ENCODE data around the gene LSM7. TPM values are rescaled to one million over a fixed set of nuclear protein-coding genes. Genes with fewer than 3 reads are reported as not detected.

LSM7 gene
- total and polyA plus RNA-seq, 2 experiments from 2014 or later = 299 to 409 TPM

Other genes starting within 250 kb of the LSM7 start
- gene MOB3A, start 232.3 kb downstream of the LSM7 start, total RNA-seq (2014; rRNA removed; shearing (Covaris generic)) = 5.9 and 9.4 TPM in 2 replicates
- gene MOB3A, start 232.3 kb downstream of the LSM7 start, polyA plus RNA-seq (2016; fragmentation: Nextera tagmentation; extraction: Ambion mirVana) = 2.9 TPM in 2 replicates
- gene IZUMO4, start 231.7 kb downstream of the LSM7 start, total RNA-seq (2014; rRNA removed; shearing (Covaris generic)) = 2.2 and 2.6 TPM in 2 replicates
- 0.57 and 0.82 TPM in 2 replicates for gene IZUMO4, start 231.7 kb downstream of the LSM7 start, polyA plus RNA-seq (2016; fragmentation: Nextera tagmentation; extraction: Ambion mirVana)
- gene AP3D1, start 177.0 kb downstream of the LSM7 start, total RNA-seq (2014; rRNA removed; shearing (Covaris generic)) = 205 and 236 TPM in 2 replicates
- 101 and 117 TPM in 2 replicates for gene AP3D1, start 177.0 kb downstream of the LSM7 start, polyA plus RNA-seq (2016; fragmentation: Nextera tagmentation; extraction: Ambion mirVana)
- 23.4 and 40.6 TPM in 2 replicates for gene DOT1L, start 164.7 kb downstream of the LSM7 start, total RNA-seq (2014; rRNA removed; shearing (Covaris generic))
- 25.5 and 31.0 TPM in 2 replicates for gene DOT1L, start 164.7 kb downstream of the LSM7 start, polyA plus RNA-seq (2016; fragmentation: Nextera tagmentation; extraction: Ambion mirVana)
- 175 and 210 TPM in 2 replicates for gene PLEKHJ1, start 92.3 kb downstream of the LSM7 start, total RNA-seq (2014; rRNA removed; shearing (Covaris generic))
- 142 and 146 TPM in 2 replicates for gene PLEKHJ1, start 92.3 kb downstream of the LSM7 start, polyA plus RNA-seq (2016; fragmentation: Nextera tagmentation; extraction: Ambion mirVana)
- gene SF3A2, start 91.8 kb downstream of the LSM7 start, total RNA-seq (2014; rRNA removed; shearing (Covaris generic)) = 79.1 and 128 TPM in 2 replicates
- 67.7 and 76.0 TPM in 2 replicates for gene SF3A2, start 91.8 kb downstream of the LSM7 start, polyA plus RNA-seq (2016; fragmentation: Nextera tagmentation; extraction: Ambion mirVana)
- gene AMH, start 79.3 kb downstream of the LSM7 start, total RNA-seq (2014; rRNA removed; shearing (Covaris generic)) = 2.6 and 6.8 TPM in 2 replicates
- 1.4 and 1.9 TPM in 2 replicates for gene AMH, start 79.3 kb downstream of the LSM7 start, polyA plus RNA-seq (2016; fragmentation: Nextera tagmentation; extraction: Ambion mirVana)
- gene JSRP1, start 72.2 kb downstream of the LSM7 start, total RNA-seq (2014; rRNA removed; shearing (Covaris generic)) = 2.4 and 4.5 TPM in 2 replicates
- 3.1 and 3.7 TPM in 2 replicates for gene JSRP1, start 72.2 kb downstream of the LSM7 start, polyA plus RNA-seq (2016; fragmentation: Nextera tagmentation; extraction: Ambion mirVana)
- gene PEAK3, start 46.4 kb downstream of the LSM7 start, total RNA-seq (2014; rRNA removed; shearing (Covaris generic)) = not detected in 2 replicates
- gene PEAK3, start 46.4 kb downstream of the LSM7 start, polyA plus RNA-seq (2016; fragmentation: Nextera tagmentation; extraction: Ambion mirVana) = not detected in 2 replicates
- gene LINGO3, start 20.4 kb downstream of the LSM7 start, total RNA-seq (2014; rRNA removed; shearing (Covaris generic)) = 0.45 and 1.9 TPM in 2 replicates
- gene LINGO3, start 20.4 kb downstream of the LSM7 start, polyA plus RNA-seq (2016; fragmentation: Nextera tagmentation; extraction: Ambion mirVana) = 0.29 and 0.40 TPM in 2 replicates
- 51.0 and 53.3 TPM in 2 replicates for gene SPPL2B, start 98 bp upstream of the LSM7 start, total RNA-seq (2014; rRNA removed; shearing (Covaris generic))
- gene SPPL2B, start 98 bp upstream of the LSM7 start, polyA plus RNA-seq (2016; fragmentation: Nextera tagmentation; extraction: Ambion mirVana) = 21.1 and 23.5 TPM in 2 replicates
- gene TMPRSS9, start 31.7 kb upstream of the LSM7 start, total RNA-seq (2014; rRNA removed; shearing (Covaris generic)) = 0.16 and 0.28 TPM in 2 replicates
- 0.05 and 0.38 TPM in 2 replicates for gene TMPRSS9, start 31.7 kb upstream of the LSM7 start, polyA plus RNA-seq (2016; fragmentation: Nextera tagmentation; extraction: Ambion mirVana)
- gene TIMM13, start 99.0 kb upstream of the LSM7 start, total RNA-seq (2014; rRNA removed; shearing (Covaris generic)) = 118 and 140 TPM in 2 replicates
- 347 TPM in 2 replicates for gene TIMM13, start 99.0 kb upstream of the LSM7 start, polyA plus RNA-seq (2016; fragmentation: Nextera tagmentation; extraction: Ambion mirVana)
- gene LMNB2, start 128.4 kb upstream of the LSM7 start, total RNA-seq (2014; rRNA removed; shearing (Covaris generic)) = 190 and 255 TPM in 2 replicates
- 40.1 and 40.9 TPM in 2 replicates for gene LMNB2, start 128.4 kb upstream of the LSM7 start, polyA plus RNA-seq (2016; fragmentation: Nextera tagmentation; extraction: Ambion mirVana)
- 12.3 and 15.2 TPM in 2 replicates for gene GADD45B, start 147.5 kb upstream of the LSM7 start, total RNA-seq (2014; rRNA removed; shearing (Covaris generic))
- 15.8 and 16.6 TPM in 2 replicates for gene GADD45B, start 147.5 kb upstream of the LSM7 start, polyA plus RNA-seq (2016; fragmentation: Nextera tagmentation; extraction: Ambion mirVana)

Measured in GM23338 (cell line).